Measurements from ENCODE around the gene VPS52. TPM values are rescaled to one million over a fixed set of nuclear protein-coding genes. Genes with fewer than 3 reads are reported as not detected.

VPS52 gene, protein sequence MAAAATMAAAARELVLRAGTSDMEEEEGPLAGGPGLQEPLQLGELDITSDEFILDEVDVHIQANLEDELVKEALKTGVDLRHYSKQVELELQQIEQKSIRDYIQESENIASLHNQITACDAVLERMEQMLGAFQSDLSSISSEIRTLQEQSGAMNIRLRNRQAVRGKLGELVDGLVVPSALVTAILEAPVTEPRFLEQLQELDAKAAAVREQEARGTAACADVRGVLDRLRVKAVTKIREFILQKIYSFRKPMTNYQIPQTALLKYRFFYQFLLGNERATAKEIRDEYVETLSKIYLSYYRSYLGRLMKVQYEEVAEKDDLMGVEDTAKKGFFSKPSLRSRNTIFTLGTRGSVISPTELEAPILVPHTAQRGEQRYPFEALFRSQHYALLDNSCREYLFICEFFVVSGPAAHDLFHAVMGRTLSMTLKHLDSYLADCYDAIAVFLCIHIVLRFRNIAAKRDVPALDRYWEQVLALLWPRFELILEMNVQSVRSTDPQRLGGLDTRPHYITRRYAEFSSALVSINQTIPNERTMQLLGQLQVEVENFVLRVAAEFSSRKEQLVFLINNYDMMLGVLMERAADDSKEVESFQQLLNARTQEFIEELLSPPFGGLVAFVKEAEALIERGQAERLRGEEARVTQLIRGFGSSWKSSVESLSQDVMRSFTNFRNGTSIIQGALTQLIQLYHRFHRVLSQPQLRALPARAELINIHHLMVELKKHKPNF
- 50.4 and 53.5 TPM in 2 replicates for total RNA-seq (2014; rRNA removed; shearing (Covaris generic))
- 73.5 and 80.3 TPM in 2 replicates for total RNA-seq (2022)
- percentile 74 among the genes with signal in this experiment for Bru-seq, nascent RNA
- percentile 81 among the genes with signal in this experiment for BruChase-seq, experiment 1, labeled RNA remaining after a 6-hour chase
- percentile 80 among the genes with signal in this experiment for BruChase-seq, experiment 2, labeled RNA remaining after a 2-hour chase
- long read RNA-seq, transcript VPS52-212 (20 exons, 2,960 nt), result major isoform, 38 of 80 reads
- long read RNA-seq, partial matches to known transcripts, result 7 of 80 reads
- long read RNA-seq, other reads (novel, unspliced or antisense), result 35 of 80 reads

DNA sequence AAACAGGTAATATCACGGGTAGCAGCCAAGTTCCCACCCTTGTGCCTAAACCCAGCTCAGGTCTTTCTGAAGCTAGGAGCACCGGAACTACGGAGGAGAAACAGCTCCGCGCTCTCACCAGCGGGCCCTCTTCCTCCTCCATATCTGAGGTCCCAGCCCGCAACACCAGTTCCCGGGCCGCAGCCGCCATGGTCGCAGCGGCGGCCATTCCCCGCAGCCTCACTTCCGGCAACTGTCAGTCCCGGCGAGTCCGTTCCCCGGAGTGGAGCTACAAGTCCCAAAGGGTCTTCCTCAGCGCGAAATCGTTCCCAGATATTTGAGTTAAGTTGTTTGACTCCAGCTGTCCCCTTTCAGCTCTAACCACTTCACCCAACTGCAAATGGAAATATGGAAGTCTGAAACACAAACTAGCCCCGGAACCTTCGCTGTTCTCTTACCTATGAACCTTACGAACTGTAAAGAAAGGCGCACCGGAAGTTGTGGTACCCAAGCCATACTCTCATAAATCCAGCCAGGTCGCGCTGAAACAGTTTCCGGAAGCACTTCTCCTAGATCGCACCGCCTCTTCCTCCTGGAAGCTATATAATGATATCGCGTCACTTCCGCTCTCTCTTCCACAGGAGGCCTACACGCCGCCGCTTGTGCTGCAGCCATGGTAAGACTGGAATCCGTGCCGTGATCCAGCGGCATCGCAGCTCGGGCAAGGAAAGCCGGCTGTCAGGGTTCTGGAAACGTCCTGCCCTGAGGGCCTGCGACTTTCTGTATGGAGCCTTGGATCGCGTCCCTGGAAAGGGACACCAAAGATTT is at the start of gene VPS52, which contains the start of gene RPS18:
Gene VPS52 (minus strand): TSS at position 409 of the 807 bp plus-strand sequence. CDS start 201 bp downstream, at position 208.
Gene RPS18 (plus strand): TSS at position 608 of the 807 bp plus-strand sequence. CDS start 45 bp downstream, at position 653.
- H3K4me1 ChIP-seq (ENCODE audit: insufficient read depth, low read length, poor library complexity, severe bottlenecking), result peaks cover 43% of the 10 kb centered on the region
- H3K4me3 ChIP-seq (ENCODE audit: low read depth, low read length, poor library complexity, severe bottlenecking), result peak within 1 kb of the TSS; percentile 97
- H3K9me3 ChIP-seq (ENCODE audit: low read length), result no peaks in the 10 kb centered on the region
- H3K36me3 ChIP-seq (ENCODE audit: insufficient read depth, low read length), result peaks cover 78% of the 10 kb centered on the region
- H3K79me2 ChIP-seq (ENCODE audit: insufficient read depth, low read depth, low read length), result peaks cover 55% of the 10 kb centered on the region
- no peaks in the 10 kb centered on the region for H3K9me2 ChIP-seq (ENCODE audit: insufficient read depth, low read length)
- peak within 1 kb of the TSS; percentile 88 for H2AFZ ChIP-seq (ENCODE audit: low read length)
- TF ChIP-seq EZH2phosphoT487 (IDR thresholded peaks at IDR 0.05; ENCODE audit: borderline replicate concordance, low read depth, low read length), result no peak
- TF ChIP-seq, protein P1, sequence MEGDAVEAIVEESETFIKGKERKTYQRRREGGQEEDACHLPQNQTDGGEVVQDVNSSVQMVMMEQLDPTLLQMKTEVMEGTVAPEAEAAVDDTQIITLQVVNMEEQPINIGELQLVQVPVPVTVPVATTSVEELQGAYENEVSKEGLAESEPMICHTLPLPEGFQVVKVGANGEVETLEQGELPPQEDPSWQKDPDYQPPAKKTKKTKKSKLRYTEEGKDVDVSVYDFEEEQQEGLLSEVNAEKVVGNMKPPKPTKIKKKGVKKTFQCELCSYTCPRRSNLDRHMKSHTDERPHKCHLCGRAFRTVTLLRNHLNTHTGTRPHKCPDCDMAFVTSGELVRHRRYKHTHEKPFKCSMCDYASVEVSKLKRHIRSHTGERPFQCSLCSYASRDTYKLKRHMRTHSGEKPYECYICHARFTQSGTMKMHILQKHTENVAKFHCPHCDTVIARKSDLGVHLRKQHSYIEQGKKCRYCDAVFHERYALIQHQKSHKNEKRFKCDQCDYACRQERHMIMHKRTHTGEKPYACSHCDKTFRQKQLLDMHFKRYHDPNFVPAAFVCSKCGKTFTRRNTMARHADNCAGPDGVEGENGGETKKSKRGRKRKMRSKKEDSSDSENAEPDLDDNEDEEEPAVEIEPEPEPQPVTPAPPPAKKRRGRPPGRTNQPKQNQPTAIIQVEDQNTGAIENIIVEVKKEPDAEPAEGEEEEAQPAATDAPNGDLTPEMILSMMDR (conservative IDR thresholded peaks at IDR 0.05; ENCODE audit: low read length), result no peak; the same call in 1 of the 2 replicates
- POLR2A ChIA-PET, result interaction anchor here (0.5 to 2.5 kb wide), 19 partner anchors 9 to 1046 kb away, joined by 3 to 19 read pairs (median 4); partner anchors contain the start of genes PFDN6, RGL2, UQCC2 and WDR46
- intact Hi-C loops (cut with micrococcal nuclease; ENCODE audit: unreplicated experiment), result loop anchor here (1.0 to 2.0 kb wide), 2 partner anchors 22 to 71 kb away; partner anchors contain the start of genes RXRB and SLC39A7
- peak; percentile 99 for DNase-seq (ENCODE audit: low spot score)
- H3K4me2 ChIP-seq (ENCODE audit: low read length), result peak within 1 kb of the TSS; percentile 93
- CTCF ChIA-PET (ENCODE audit: unreplicated experiment), result interaction anchor here (0.6 kb wide), 2 partner anchors 25 kb away, joined by 3 to 4 read pairs; no protein-coding TSS in a partner anchor
- H4K20me1 ChIP-seq (ENCODE audit: insufficient read depth, low read length), result peaks cover 31% of the 10 kb centered on the region
- H3K27ac ChIP-seq (ENCODE audit: low read depth, low read length, poor library complexity, severe bottlenecking), result peak within 1 kb of the TSS; percentile 93
- BruUV-seq (replicated peaks), result TSS peak; percentile 91

DNA sequence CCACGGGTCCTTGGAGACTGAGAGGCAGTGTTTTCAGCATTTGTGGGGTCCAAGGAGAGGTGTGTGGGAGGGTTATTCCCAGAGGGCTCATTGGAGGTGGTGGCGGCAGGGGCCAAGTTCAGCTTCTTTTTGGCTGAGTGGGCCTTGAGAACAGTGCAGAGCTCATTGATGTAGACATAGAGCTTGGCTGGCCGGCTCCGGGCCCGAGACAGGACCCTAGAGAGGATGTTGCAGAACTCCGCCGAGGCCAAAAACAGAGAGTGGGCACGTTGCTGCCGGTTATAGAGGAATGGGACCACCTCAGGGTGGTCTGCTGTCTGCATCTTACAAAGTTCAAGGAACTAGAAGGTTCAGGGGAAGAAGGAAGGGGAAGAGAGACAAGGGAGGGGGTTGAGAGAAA is 49.6 kb upstream of the VPS52 start:
- no peak for DNase-seq (ENCODE audit: low spot score)
- ChIA-PET CTCF (ENCODE audit: unreplicated experiment) (interaction anchor here (0.7 kb wide), 1 partner anchor 105 kb away, joined by 3 read pairs; no protein-coding TSS in a partner anchor), POLR2A (interaction anchor here (0.6 kb wide), 1 partner anchor 97 kb away, joined by 3 read pairs; no protein-coding TSS in a partner anchor)
- H3K9me3 ChIP-seq (ENCODE audit: low read length), result no peaks in the 10 kb centered on the region
- no peak overlapping the region for H2AFZ ChIP-seq (ENCODE audit: low read length)
- H3K27ac ChIP-seq (ENCODE audit: low read depth, low read length, poor library complexity, severe bottlenecking), result peak overlapping the region; percentile 98
- BruUV-seq (replicated peaks), result no TSS peak
- peaks cover 45% of the 10 kb centered on the region for H3K79me2 ChIP-seq (ENCODE audit: insufficient read depth, low read depth, low read length)
- no peak for TF ChIP-seq EZH2phosphoT487 (IDR thresholded peaks at IDR 0.05; ENCODE audit: borderline replicate concordance, low read depth, low read length)
- TF ChIP-seq, protein P1 (conservative IDR thresholded peaks at IDR 0.05; ENCODE audit: low read length), result no peak
- peaks cover 63% of the 10 kb centered on the region for H3K4me1 ChIP-seq (ENCODE audit: insufficient read depth, low read length, poor library complexity, severe bottlenecking)
- H3K4me3 ChIP-seq (ENCODE audit: low read depth, low read length, poor library complexity, severe bottlenecking), result peak overlapping the region; percentile 88
- no peaks in the 10 kb centered on the region for H4K20me1 ChIP-seq (ENCODE audit: insufficient read depth, low read length)
- H3K36me3 ChIP-seq (ENCODE audit: insufficient read depth, low read length), result peaks cover 43% of the 10 kb centered on the region
- intact Hi-C loops (cut with micrococcal nuclease; ENCODE audit: unreplicated experiment), result no loop called here
- peak overlapping the region; percentile 84 for H3K4me2 ChIP-seq (ENCODE audit: low read length)
- no peaks in the 10 kb centered on the region for H3K9me2 ChIP-seq (ENCODE audit: insufficient read depth, low read length)
